K562 (cell line): ENCODE results near the gene M6PR. TPM values are rescaled to one million over a fixed set of nuclear protein-coding genes. Genes with fewer than 3 reads are reported as not detected.

Source experiments
- C11orf30 ChIP-seq: fragments of 450-650 bp; IDR thresholded peaks from 2 replicates; pipeline ENCODE4 v1.6.1; 2016; ENCODE audit warnings: low read depth, mild to moderate bottlenecking
- CBFB ChIP-seq: sonication (generic); formaldehyde crosslinking; IDR thresholded peaks from 2 replicates; pipeline ENCODE4 v1.4.0; 2020; ENCODE audit warnings: mild to moderate bottlenecking, missing genetic modification reagents
- CC2D1A ChIP-seq: fragments of 450-650 bp; IDR thresholded peaks from 2 replicates; pipeline ENCODE4 v1.6.1; 2017; ENCODE audit warnings: mild to moderate bottlenecking
- FOXA3 ChIP-seq, 2 experiments: fragments of 450-650 bp in 1 of 2; sonication (generic) in 1 of 2; formaldehyde crosslinking; IDR thresholded peaks in 1 of 2; conservative IDR thresholded peaks in 1 of 2; 2 replicates each; pipeline versions ENCODE4 v1.4.0 to v1.8.0; 2020 to 2022; ENCODE audit warnings: mild to moderate bottlenecking in 2 of 2, missing genetic modification reagents in 1 of 2
- MCM7 ChIP-seq, 2 experiments: fragments of 450-650 bp; IDR thresholded peaks; 2 replicates each; pipeline ENCODE4 v1.6.1; 2016 to 2018
- MED1 ChIP-seq: sonication (generic); formaldehyde crosslinking; IDR thresholded peaks from 2 replicates; pipeline ENCODE4 v1.8.1; 2023; ENCODE audit warnings: missing genetic modification reagents, borderline replicate concordance
- MYBL2 ChIP-seq, 2 experiments: fragments of 450-650 bp in 1 of 2; sonication (generic) in 1 of 2; formaldehyde crosslinking in 1 of 2; IDR thresholded peaks; 2 replicates each; pipeline versions ENCODE4 v1.6.1 to v1.8.1; 2017 to 2022; ENCODE audit warnings: borderline replicate concordance in 1 of 2, inconsistent platforms in 1 of 2, low read depth in 1 of 2, mild to moderate bottlenecking in 1 of 2, missing genetic modification reagents in 1 of 2, moderate library complexity in 1 of 2
- NCOA4 ChIP-seq: fragments of 450-650 bp; IDR thresholded peaks from 2 replicates; pipeline ENCODE4 v1.6.1; 2018; ENCODE audit warnings: mild to moderate bottlenecking; ENCODE audit not compliant: partially characterized antibody
- NELFE ChIP-seq: IDR thresholded peaks from 2 replicates; pipeline ENCODE4 v1.6.1; 2011; ENCODE audit warnings: mild to moderate bottlenecking; ENCODE audit not compliant: insufficient read depth, insufficient read length
- NRF1 ChIP-seq, 2 experiments: fragments of 450-650 bp; IDR thresholded peaks in 1 of 2; conservative IDR thresholded peaks in 1 of 2; 2 replicates each; pipeline ENCODE4 v1.6.1; 2014; ENCODE audit warnings: mild to moderate bottlenecking in 2 of 2
- RBFOX2 ChIP-seq: fragments of 200-400 bp; formaldehyde crosslinking; IDR thresholded peaks from 2 replicates; pipeline ENCODE4 v1.6.1; 2017; ENCODE audit warnings: low read depth, mild to moderate bottlenecking, low read length, moderate library complexity
- RFX7 ChIP-seq: fragments of 250-450 bp; sonication (Bioruptor Pico); IDR thresholded peaks from 2 replicates; pipeline ENCODE4 v1.5.1; 2021; ENCODE audit warnings: mild to moderate bottlenecking
- SRSF9 ChIP-seq: fragments of 200-400 bp; formaldehyde crosslinking; IDR thresholded peaks from 2 replicates; pipeline ENCODE4 v1.6.1; 2017; ENCODE audit warnings: low read depth, low read length, borderline replicate concordance
- TEAD2 ChIP-seq: fragments of 450-650 bp; IDR thresholded peaks from 2 replicates; pipeline ENCODE4 v1.6.1; 2016; ENCODE audit warnings: missing genetic modification characterization, control low read depth, missing compliant biosample characterization
- U2AF1 ChIP-seq: fragments of 200-400 bp; formaldehyde crosslinking; optimal IDR thresholded peaks from 2 replicates; pipeline ENCODE3; 2017; ENCODE audit warnings: mild to moderate bottlenecking, low read depth, low read length, moderate library complexity
- ZFPM2 ChIP-seq: fragments of 250-450 bp; sonication (Bioruptor Pico); IDR thresholded peaks from 2 replicates; pipeline ENCODE4 v1.5.1; 2022; ENCODE audit warnings: mild to moderate bottlenecking
- ZNF785 ChIP-seq: fragments of 250-450 bp; sonication (Bioruptor Pico); IDR thresholded peaks from 2 replicates; pipeline ENCODE4 v1.4.0; 2020; ENCODE audit warnings: mild to moderate bottlenecking
- polyA plus RNA-seq, 8 experiments: library from polyadenylated mRNA; depleted of rRNA in 4 of 8; stranded (reverse) in 5 of 8; unstranded in 3 of 8; fragments of >200 nt; fragmentation: Nextera tagmentation in 2 of 8; fragmentation: Illumina TruSeq in 1 of 8; extraction: Ambion mirVana in 2 of 8; extraction: Trizol in 1 of 8; gene quantifications; 2 replicates each; pipeline versions ENCODE4 v1.2.1 to v1.2.3, GENCODE V29; 2011 to 2014; ENCODE audit warnings: inconsistent platforms in 1 of 8, missing spikeins in 1 of 8
- total RNA-seq, 7 experiments: library from RNA; depleted of rRNA in 6 of 7; stranded (reverse); fragments of >200 nt in 6 of 7; fragmentation: Illumina TruSeq in 2 of 7; extraction: Trizol in 2 of 7; gene quantifications; 2 replicates each; pipeline versions ENCODE4 v1.2.1 to v1.2.3, GENCODE V29; 2011 to 2021; ENCODE audit warnings: low replicate concordance in 1 of 7
- TF ChIP-seq, protein P1 (sequence below): sonication (generic); formaldehyde crosslinking; IDR thresholded peaks from 2 replicates; pipeline ENCODE4 v1.8.1; 2023; ENCODE audit warnings: mild to moderate bottlenecking, missing genetic modification reagents
- TF ChIP-seq, protein P2 (sequence below), 3 experiments: fragments of 200-800 bp in 1 of 3; sonication (Bioruptor generic) in 1 of 3; sonication (generic) in 1 of 3; formaldehyde crosslinking in 1 of 3; IDR thresholded peaks; 2 replicates each; pipeline versions ENCODE4 v1.6.1 to v1.8.0; 2016 to 2022; ENCODE audit warnings: mild to moderate bottlenecking in 2 of 3, missing compliant biosample characterization in 2 of 3, missing genetic modification characterization in 2 of 3, missing genetic modification reagents in 1 of 3
- TF ChIP-seq, protein P3 (sequence below): sonication (generic); formaldehyde crosslinking; IDR thresholded peaks from 2 replicates; pipeline ENCODE4 v1.4.0; 2020; ENCODE audit warnings: mild to moderate bottlenecking, missing genetic modification reagents
- TF ChIP-seq, protein P4 (sequence below): IDR thresholded peaks from 2 replicates; pipeline ENCODE4 v1.6.1; 2011; ENCODE audit warnings: borderline replicate concordance, low read depth, mild to moderate bottlenecking, moderate library complexity, low read length; ENCODE audit not compliant: insufficient read depth, poor library complexity, severe bottlenecking

M6PR gene
- total and polyA plus RNA-seq, 9 of the 15 experiments (the other 6 are each of a cell fraction or from before 2014, with no cell fraction given): 78.6 to 159 (median 112) TPM

DNA sequence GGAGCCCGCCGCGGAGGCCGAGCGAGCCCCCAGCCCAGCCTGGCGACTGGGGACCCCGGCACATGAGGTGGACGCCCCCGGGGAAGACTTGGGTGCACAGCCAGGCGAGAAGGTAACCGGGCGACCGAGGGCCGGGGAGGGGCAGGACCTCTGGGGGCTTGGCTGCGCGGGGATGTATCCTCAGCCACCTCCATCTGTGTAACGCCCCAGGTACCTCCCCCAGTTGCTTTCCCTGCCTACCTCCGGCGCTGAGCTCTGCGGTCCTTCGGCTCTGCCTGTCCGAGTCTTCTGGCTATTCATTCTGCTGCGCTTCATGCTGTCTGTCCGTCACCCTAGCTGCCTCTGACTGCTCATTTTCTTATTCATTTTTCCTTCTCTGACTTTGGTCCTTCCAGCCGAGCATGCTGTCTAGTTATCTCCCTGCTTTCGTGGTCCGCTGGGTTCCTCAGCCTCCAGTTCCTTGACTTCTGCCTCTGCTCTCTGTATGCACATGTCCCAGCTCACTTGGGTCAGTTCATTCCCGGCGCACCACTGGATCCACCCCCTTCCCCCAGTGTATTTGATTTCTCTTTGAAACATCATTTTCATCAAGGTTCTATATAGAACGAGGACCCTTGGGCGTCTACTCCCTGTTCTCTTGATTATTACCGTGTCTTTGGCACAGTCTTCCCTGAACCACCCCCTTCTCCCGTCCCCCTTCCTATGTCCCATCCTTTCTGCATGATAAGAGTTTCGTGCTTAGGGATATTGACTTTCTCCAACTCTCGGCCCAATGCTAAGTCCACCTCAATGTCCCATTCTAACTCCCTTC is 34.5 kb downstream of the M6PR start (continued):
- no peak for TF ChIP-seq RFX7
- no peak for TF ChIP-seq ZNF785 (CRISPR knock-in tag)
- TF ChIP-seq MED1: no peak
- TF ChIP-seq NCOA4: no peak
- TF ChIP-seq MCM7 (IDR thresholded peaks at IDR 0.05): no peak
- no peak for TF ChIP-seq TEAD2 (tag)
- TF ChIP-seq, protein P1, sequence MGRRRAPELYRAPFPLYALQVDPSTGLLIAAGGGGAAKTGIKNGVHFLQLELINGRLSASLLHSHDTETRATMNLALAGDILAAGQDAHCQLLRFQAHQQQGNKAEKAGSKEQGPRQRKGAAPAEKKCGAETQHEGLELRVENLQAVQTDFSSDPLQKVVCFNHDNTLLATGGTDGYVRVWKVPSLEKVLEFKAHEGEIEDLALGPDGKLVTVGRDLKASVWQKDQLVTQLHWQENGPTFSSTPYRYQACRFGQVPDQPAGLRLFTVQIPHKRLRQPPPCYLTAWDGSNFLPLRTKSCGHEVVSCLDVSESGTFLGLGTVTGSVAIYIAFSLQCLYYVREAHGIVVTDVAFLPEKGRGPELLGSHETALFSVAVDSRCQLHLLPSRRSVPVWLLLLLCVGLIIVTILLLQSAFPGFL (CRISPR knock-in tag): no peak
- TF ChIP-seq, protein P2, sequence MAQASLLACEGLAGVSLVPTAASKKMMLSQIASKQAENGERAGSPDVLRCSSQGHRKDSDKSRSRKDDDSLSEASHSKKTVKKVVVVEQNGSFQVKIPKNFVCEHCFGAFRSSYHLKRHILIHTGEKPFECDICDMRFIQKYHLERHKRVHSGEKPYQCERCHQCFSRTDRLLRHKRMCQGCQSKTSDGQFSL (CRISPR knock-in tag; IDR thresholded peaks at IDR 0.05): no peak
- TF ChIP-seq, protein P2 (tag; IDR thresholded peaks at IDR 0.05): no peak
- TF ChIP-seq FOXA3 (CRISPR knock-in tag; conservative IDR thresholded peaks at IDR 0.05 in 1 of 2, IDR thresholded peaks at IDR 0.05 in 1 of 2): no peak
- TF ChIP-seq C11orf30: no peak
- TF ChIP-seq NELFE: no peak
- TF ChIP-seq, protein P3, sequence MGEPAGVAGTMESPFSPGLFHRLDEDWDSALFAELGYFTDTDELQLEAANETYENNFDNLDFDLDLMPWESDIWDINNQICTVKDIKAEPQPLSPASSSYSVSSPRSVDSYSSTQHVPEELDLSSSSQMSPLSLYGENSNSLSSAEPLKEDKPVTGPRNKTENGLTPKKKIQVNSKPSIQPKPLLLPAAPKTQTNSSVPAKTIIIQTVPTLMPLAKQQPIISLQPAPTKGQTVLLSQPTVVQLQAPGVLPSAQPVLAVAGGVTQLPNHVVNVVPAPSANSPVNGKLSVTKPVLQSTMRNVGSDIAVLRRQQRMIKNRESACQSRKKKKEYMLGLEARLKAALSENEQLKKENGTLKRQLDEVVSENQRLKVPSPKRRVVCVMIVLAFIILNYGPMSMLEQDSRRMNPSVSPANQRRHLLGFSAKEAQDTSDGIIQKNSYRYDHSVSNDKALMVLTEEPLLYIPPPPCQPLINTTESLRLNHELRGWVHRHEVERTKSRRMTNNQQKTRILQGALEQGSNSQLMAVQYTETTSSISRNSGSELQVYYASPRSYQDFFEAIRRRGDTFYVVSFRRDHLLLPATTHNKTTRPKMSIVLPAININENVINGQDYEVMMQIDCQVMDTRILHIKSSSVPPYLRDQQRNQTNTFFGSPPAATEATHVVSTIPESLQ (CRISPR knock-in tag): no peak
- no peak for TF ChIP-seq SRSF9
- TF ChIP-seq MYBL2 (IDR thresholded peaks at IDR 0.05; ENCODE audit: low read depth): no peak
- no peak for TF ChIP-seq MYBL2 (CRISPR knock-in tag; IDR thresholded peaks at IDR 0.05; ENCODE audit: borderline replicate concordance)
- TF ChIP-seq, protein P4, sequence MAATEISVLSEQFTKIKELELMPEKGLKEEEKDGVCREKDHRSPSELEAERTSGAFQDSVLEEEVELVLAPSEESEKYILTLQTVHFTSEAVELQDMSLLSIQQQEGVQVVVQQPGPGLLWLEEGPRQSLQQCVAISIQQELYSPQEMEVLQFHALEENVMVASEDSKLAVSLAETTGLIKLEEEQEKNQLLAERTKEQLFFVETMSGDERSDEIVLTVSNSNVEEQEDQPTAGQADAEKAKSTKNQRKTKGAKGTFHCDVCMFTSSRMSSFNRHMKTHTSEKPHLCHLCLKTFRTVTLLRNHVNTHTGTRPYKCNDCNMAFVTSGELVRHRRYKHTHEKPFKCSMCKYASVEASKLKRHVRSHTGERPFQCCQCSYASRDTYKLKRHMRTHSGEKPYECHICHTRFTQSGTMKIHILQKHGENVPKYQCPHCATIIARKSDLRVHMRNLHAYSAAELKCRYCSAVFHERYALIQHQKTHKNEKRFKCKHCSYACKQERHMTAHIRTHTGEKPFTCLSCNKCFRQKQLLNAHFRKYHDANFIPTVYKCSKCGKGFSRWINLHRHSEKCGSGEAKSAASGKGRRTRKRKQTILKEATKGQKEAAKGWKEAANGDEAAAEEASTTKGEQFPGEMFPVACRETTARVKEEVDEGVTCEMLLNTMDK: no peak
- no peak for TF ChIP-seq U2AF1
- 0 out of 2 replicates have a peak, but pooled peaks have one; percentile 21 for TF ChIP-seq RBFOX2
- no peak for TF ChIP-seq CBFB
- TF ChIP-seq ZFPM2 (CRISPR knock-in tag): no peak
- peak; percentile 51 to 68; a peak in 3 of 4 replicates for TF ChIP-seq NRF1 (conservative IDR thresholded peaks at IDR 0.05 in 1 of 2, IDR thresholded peaks at IDR 0.05 in 1 of 2)
- TF ChIP-seq CC2D1A: no peak
